GM12801 (cell line): ENCODE measurements around the gene LAT.

Experiments used
- CTCF ChIP-seq: IDR thresholded peaks from one replicate; pipeline ENCODE4 v1.5.1; 2011; ENCODE audit warnings: control low read depth; ENCODE audit not compliant: insufficient read length; ENCODE audit errors: extremely low read depth

LAT gene

GRCh38 chr16:29000019-29000418 lies 15.2 kb downstream of the LAT start:
- no peak for TF ChIP-seq CTCF

GRCh38 chr16:29007730-29008593 lies 23.1 kb downstream of the LAT start:
- TF ChIP-seq CTCF, result no peak

- TF ChIP-seq CTCF, result no peak
These were observed 24.4 kb downstream of the LAT start for GRCh38 chr16:29009050-29009837.

- TF ChIP-seq CTCF, result no peak
These were observed 24.9 kb downstream of the LAT start for GRCh38 chr16:29009838-29010166.

- TF ChIP-seq CTCF, result no peak
These were observed 26.3 kb downstream of the LAT start for GRCh38 chr16:29011112-29011511.

GRCh38 chr16:29011851-29012250 lies 27.0 kb downstream of the LAT start:
- TF ChIP-seq CTCF, result no peak

GRCh38 chr16:29012913-29013553 lies 28.2 kb downstream of the LAT start:
- TF ChIP-seq CTCF, result no peak
